NB4 (cell line): Measurements from ENCODE around the gene ARCN1.

ENCODE experiments used
- DNase-seq: peaks from one replicate; pipeline ENCODE4 v3.0.0; 2010; ENCODE audit warnings: low read depth
- H3K4me3 ChIP-seq: one replicate; pipeline ENCODE4 v1.5.1; 2011; ENCODE audit warnings: mild to moderate bottlenecking, low read depth, low read length, moderate library complexity
- CTCF ChIP-seq: IDR thresholded peaks from one replicate; pipeline ENCODE4 v1.5.1; 2012; ENCODE audit warnings: low read depth, low read length
- MAX ChIP-seq: IDR thresholded peaks from 2 replicates; pipeline ENCODE4 v1.6.1; 2011; ENCODE audit warnings: low read depth, low read length
- MYC ChIP-seq: IDR thresholded peaks from 2 replicates; pipeline ENCODE4 v1.6.1; 2011; ENCODE audit warnings: low read depth, low read length
- POLR2A ChIP-seq: IDR thresholded peaks from 2 replicates; pipeline ENCODE4 v1.6.1; 2011; ENCODE audit warnings: mild to moderate bottlenecking; ENCODE audit not compliant: insufficient read length; ENCODE audit errors: extremely low read depth

The ARCN1 gene

GRCh38 chr11:118645066-118645715 lies 73.0 kb downstream of the ARCN1 start:
- TF ChIP-seq POLR2A = no peak
- no peak for DNase-seq

DNA sequence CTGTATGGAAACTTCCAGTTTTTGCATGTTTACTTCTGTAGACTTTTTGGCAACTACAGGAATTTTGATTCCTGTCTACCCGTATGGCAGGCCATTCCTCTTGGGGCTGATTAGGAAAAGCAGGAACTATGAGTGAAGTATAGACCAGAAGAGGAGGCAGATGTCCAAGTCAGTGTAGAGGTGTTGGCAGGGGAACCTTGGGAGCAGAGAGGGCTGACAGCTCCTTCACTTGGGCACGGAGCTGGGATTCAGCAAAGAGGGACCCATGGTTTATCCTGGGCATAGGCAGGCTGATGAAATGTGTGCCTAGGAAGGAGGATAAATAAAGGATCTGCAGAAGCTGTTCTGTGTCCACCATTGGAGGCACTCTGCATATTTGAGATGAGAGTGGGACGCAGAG lies 74.2 kb downstream of the ARCN1 start:
- DNase-seq = no peak
- no peak overlapping the region for H3K4me3 ChIP-seq
- TF ChIP-seq CTCF (no peak), MAX (no peak), MYC (no peak), POLR2A (no peak)

More at GRCh38 chr11:118645066-118645715, 73.0 kb downstream of the ARCN1 start:
- no peak overlapping the region for H3K4me3 ChIP-seq

- DNase-seq = no peak
- TF ChIP-seq MAX (no peak), POLR2A (no peak), CTCF (no peak), MYC (no peak)
- H3K4me3 ChIP-seq = no peak overlapping the region
Observed at GRCh38 chr11:118648291-118648690, 76.1 kb downstream of the ARCN1 start.

GRCh38 chr11:118649941-118650340 lies 77.7 kb downstream of the ARCN1 start:
- H3K4me3 ChIP-seq = no peak overlapping the region
- TF ChIP-seq CTCF (no peak), MYC (no peak), MAX (no peak), POLR2A (no peak)
- no peak for DNase-seq

DNA sequence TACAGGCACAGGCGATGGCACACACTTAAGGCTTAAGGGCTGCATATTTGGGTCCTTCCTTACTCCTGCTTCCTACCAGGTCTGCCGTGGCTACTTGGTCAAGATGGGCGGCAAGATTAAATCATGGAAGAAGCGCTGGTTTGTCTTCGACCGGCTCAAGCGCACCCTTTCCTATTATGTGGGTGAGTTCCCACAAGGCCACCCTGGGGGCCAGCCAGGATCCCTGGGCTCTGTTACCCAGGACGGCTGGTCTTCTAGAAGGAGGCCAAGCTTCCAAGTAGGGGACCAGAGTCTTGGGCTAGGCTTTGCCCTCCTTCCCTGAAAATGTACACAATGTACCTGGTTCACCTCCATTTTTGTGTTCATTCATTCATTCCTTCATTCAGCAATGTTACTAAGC lies 78.2 kb downstream of the ARCN1 start:
- H3K4me3 ChIP-seq = no peak overlapping the region
- DNase-seq = no peak
- TF ChIP-seq MAX (no peak), MYC (no peak), CTCF (no peak), POLR2A (no peak)

GRCh38 chr11:118651820-118652219 lies 79.6 kb downstream of the ARCN1 start:
- no peak for TF ChIP-seq CTCF
- no peak for TF ChIP-seq MYC
- no peak for TF ChIP-seq MAX
- TF ChIP-seq POLR2A = no peak
- H3K4me3 ChIP-seq = no peak overlapping the region
- no peak for DNase-seq
